NT2/D1 (cell line): ENCODE measurements around the gene FBXL13.

Experiments
- DNase-seq: peaks from one replicate; pipeline ENCODE4 v3.0.0-alpha.2; 2011; ENCODE audit warnings: low read depth, low spot score
- H3K27me3 ChIP-seq: 2 replicates; pipeline ENCODE4 v1.6.0; 2011; ENCODE audit warnings: mild to moderate bottlenecking; ENCODE audit not compliant: insufficient read length, insufficient read depth
- H3K36me3 ChIP-seq: 2 replicates; pipeline ENCODE4 v1.6.1; 2011; ENCODE audit warnings: mild to moderate bottlenecking, low read length, mixed read lengths; ENCODE audit not compliant: insufficient read depth, insufficient read length
- H3K4me1 ChIP-seq: 2 replicates; pipeline ENCODE4 v1.5.1; 2011; ENCODE audit not compliant: insufficient read depth, insufficient read length
- H3K4me3 ChIP-seq: 2 replicates; pipeline ENCODE4 v1.5.1; 2011; ENCODE audit warnings: low read depth; ENCODE audit not compliant: insufficient read length
- H3K9ac ChIP-seq: 2 replicates; pipeline ENCODE4 v1.6.0; 2011; ENCODE audit warnings: low read depth; ENCODE audit not compliant: insufficient read length
- H3K9me3 ChIP-seq: 2 replicates; pipeline ENCODE4 v1.5.1; 2011; ENCODE audit warnings: mild to moderate bottlenecking, low read length; ENCODE audit not compliant: insufficient read depth
- SUZ12 ChIP-seq: IDR thresholded peaks from 2 replicates; pipeline ENCODE4 v1.6.1; 2011; ENCODE audit not compliant: insufficient read length, insufficient read depth; ENCODE audit errors: extremely low read depth
- YY1 ChIP-seq: IDR thresholded peaks from 2 replicates; pipeline ENCODE4 v1.6.1; 2011; ENCODE audit not compliant: insufficient read length, insufficient read depth
- ZNF274 ChIP-seq: IDR thresholded peaks from 2 replicates; pipeline ENCODE4 v1.6.1; 2011; ENCODE audit warnings: mild to moderate bottlenecking, low read depth, low read length

FBXL13 gene

DNA sequence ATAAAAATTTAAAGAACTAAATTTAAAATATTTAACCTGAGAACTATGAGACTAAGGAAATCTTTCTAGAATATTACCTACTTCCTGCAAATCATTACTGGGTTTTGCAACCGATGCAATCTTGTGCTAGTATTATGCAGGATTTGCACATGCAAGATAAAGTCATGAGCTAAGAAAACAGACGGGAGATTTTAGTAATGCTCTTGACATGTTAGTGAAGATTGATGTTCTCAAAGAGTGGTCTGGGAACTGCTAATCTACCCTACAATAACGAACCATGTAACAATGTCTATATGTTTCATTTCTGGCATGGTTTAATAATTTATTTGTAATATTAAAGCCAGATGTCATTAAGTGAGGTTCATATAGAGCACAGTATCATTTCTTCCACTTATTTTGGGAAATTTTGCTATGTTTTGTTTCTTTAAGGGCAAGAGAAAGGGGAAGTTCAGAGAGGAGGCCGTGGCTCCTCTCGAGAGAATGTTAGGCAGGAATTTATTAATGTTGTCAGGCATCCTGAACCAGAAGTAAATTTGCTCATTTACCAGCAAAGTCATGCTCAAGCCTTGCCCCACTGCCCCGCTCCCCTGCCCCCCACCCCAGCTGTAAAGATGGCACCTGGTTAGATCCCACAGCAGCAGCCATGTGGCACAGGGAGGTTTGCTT is 139.0 kb downstream of the FBXL13 start:
- no peak overlapping the region for H3K4me3 ChIP-seq
- TF ChIP-seq ZNF274: no peak
- no peak for TF ChIP-seq YY1
- TF ChIP-seq SUZ12: no peak
- no peak for DNase-seq

DNA sequence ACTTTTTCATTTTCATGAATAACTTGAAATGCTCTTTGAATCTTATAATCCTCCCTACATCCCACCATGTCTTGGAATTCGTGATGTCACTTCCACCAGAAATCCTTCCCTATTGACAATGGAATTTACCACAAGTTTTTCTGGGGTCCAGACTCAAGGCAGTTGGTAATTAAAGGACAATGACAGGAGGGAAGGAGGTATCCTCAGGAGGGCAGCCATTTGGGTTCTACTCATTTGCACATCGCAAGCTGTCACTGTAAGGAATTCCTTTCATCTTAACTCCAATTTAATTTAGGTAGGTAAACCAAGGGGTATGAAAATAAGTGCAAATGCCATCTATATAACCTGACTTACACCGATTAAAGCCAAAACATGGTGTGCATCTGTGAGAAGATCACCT is 139.9 kb downstream of the FBXL13 start:
- TF ChIP-seq YY1: no peak
- TF ChIP-seq SUZ12: no peak
- H3K4me1 ChIP-seq: no peaks in the 10 kb centered on the region

More for the DNA sequence above, 139.0 kb downstream of the FBXL13 start:
- Histone ChIP-seq H3K9me3 (no peaks in the 10 kb centered on the region), H3K4me1 (no peaks in the 10 kb centered on the region), H3K9ac (no peak overlapping the region), H3K27me3 (no peaks in the 10 kb centered on the region), H3K36me3 (no peaks in the 10 kb centered on the region)

DNA sequence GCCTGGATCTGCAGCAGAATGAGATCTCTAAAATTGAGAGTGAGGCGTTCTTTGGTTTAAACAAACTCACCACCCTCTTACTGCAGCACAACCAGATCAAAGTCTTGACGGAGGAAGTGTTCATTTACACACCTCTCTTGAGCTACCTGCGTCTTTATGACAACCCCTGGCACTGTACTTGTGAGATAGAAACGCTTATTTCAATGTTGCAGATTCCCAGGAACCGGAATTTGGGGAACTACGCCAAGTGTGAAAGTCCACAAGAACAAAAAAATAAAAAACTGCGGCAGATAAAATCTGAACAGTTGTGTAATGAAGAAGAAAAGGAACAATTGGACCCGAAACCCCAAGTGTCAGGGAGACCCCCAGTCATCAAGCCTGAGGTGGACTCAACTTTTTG is 140.4 kb downstream of the FBXL13 start:
- Histone ChIP-seq H3K9ac (no peak overlapping the region), H3K36me3 (no peaks in the 10 kb centered on the region), H3K4me3 (no peak overlapping the region), H3K27me3 (no peaks in the 10 kb centered on the region), H3K4me1 (no peaks in the 10 kb centered on the region), H3K9me3 (no peaks in the 10 kb centered on the region)
- TF ChIP-seq SUZ12 (no peak), YY1 (no peak), ZNF274 (no peak)
- DNase-seq: no peak

More for the DNA sequence above, 139.9 kb downstream of the FBXL13 start:
- Histone ChIP-seq H3K9me3 (no peaks in the 10 kb centered on the region), H3K4me3 (no peak overlapping the region), H3K36me3 (no peaks in the 10 kb centered on the region), H3K9ac (no peak overlapping the region), H3K27me3 (no peaks in the 10 kb centered on the region)
- no peak for DNase-seq

DNA sequence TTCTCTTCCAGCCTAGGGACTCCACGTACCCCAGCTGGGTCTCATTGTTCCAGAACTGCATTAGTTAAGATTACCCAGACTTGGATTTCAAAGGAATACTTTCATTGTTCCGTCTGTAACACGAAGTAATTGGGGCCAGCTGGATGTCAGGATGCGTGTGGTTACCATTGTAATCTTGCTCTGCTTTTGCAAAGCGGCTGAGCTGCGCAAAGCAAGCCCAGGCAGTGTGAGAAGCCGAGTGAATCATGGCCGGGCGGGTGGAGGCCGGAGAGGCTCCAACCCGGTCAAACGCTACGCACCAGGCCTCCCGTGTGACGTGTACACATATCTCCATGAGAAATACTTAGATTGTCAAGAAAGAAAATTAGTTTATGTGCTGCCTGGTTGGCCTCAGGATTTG is 140.8 kb downstream of the FBXL13 start:
- no peak for TF ChIP-seq SUZ12
- TF ChIP-seq ZNF274: no peak
- TF ChIP-seq YY1: no peak
- H3K4me1 ChIP-seq: no peaks in the 10 kb centered on the region
- no peak overlapping the region for H3K4me3 ChIP-seq
- no peaks in the 10 kb centered on the region for H3K27me3 ChIP-seq
- no peak overlapping the region for H3K9ac ChIP-seq
- H3K9me3 ChIP-seq: no peaks in the 10 kb centered on the region
- no peak for DNase-seq
- no peaks in the 10 kb centered on the region for H3K36me3 ChIP-seq

DNA sequence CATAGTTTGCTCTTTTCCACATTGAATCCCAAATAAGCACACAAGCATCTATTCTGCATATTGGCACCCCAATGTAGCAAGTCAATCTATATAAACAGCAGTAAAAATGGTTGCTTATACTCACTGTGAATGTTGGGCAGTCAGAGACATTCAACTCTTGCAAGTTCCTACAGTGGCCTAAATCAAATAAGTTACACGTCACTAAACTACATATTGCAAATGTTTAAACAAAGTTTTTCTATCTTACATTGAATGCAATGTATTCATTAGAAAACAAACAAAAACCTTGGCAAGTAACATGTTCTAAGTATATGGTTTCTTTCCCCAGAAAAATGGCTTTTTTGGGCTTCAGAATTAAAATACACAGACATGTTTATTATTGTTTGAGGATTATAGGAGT is 142.8 kb downstream of the FBXL13 start:
- H3K9me3 ChIP-seq: no peaks in the 10 kb centered on the region
- TF ChIP-seq SUZ12 (no peak), ZNF274 (no peak), YY1 (no peak)
- no peak for DNase-seq
- no peak overlapping the region for H3K9ac ChIP-seq
- no peaks in the 10 kb centered on the region for H3K27me3 ChIP-seq
- H3K4me1 ChIP-seq: no peaks in the 10 kb centered on the region
- H3K4me3 ChIP-seq: no peak overlapping the region
- no peaks in the 10 kb centered on the region for H3K36me3 ChIP-seq

DNA sequence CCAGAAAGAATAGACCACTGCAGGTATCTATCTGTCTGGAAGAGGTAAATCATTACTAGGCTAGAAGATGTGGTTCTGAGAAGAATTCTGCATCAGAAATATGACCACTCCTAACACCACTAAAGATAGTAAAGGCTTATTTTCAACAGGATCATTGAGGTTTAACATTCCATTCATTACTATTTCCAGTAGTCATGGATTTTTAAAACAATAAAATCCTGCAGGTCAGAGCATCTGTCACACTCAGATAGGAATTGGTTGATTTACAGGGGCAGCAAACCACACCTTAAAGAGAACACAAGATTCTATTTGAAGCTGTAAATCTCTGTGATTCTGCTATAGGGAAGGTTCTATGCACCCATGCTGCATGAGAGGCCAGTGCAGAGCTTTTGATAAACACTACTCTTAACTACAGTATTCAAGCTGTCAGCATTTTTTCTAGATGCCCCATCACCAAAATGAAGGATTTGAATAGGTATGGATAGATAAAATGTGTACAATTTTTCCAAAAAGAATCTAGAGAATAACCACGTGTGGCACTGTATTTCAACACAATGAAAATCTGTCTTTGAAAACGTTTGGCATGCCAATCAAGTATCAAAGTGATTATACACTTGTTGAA is 147.2 kb downstream of the FBXL13 start:
- no peak for DNase-seq
- no peaks in the 10 kb centered on the region for H3K4me1 ChIP-seq
- H3K9ac ChIP-seq: no peak overlapping the region
- no peak overlapping the region for H3K4me3 ChIP-seq
- no peaks in the 10 kb centered on the region for H3K27me3 ChIP-seq
- TF ChIP-seq SUZ12: no peak
- no peak for TF ChIP-seq ZNF274
- TF ChIP-seq YY1: no peak
- no peaks in the 10 kb centered on the region for H3K36me3 ChIP-seq
- H3K9me3 ChIP-seq: no peaks in the 10 kb centered on the region

DNA sequence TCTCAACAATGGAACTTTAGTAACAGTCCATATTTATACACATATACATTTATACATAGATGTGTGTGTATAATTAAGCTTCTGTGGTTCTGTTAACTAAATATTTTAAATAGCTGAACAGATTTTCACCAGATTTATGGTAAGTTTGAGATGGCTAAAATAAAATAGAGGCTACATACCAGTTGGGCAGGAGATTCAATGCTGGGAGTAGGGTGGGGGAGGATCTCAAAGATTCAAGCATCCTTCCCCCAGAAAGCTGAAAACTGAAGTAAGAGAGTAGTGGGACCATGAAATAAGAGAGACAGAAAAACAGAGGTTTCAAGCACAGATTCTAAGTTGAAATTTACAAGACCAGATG is 147.8 kb downstream of the FBXL13 start:
- Histone ChIP-seq H3K4me1 (no peaks in the 10 kb centered on the region), H3K9ac (no peak overlapping the region), H3K9me3 (no peaks in the 10 kb centered on the region), H3K27me3 (no peaks in the 10 kb centered on the region), H3K36me3 (no peaks in the 10 kb centered on the region), H3K4me3 (no peak overlapping the region)
- no peak for DNase-seq
- TF ChIP-seq ZNF274 (no peak), YY1 (no peak), SUZ12 (no peak)
